Trophoblast cell (in vitro differentiated cells and primary cell): Measurements from ENCODE around the gene GPR156.

Experiments
- DNase-seq, 2 donors: peaks; one replicate each; pipeline ENCODE4 v3.0.0-alpha.2; 2016
- H2AFZ ChIP-seq: 2 replicates; pipeline ENCODE4 v1.6.1; 2013; ENCODE audit warnings: low read length, moderate library complexity, mild to moderate bottlenecking; ENCODE audit not compliant: insufficient read depth, poor library complexity
- H2AK5ac ChIP-seq: 2 replicates; pipeline ENCODE4 v1.6.1; 2013; ENCODE audit warnings: mild to moderate bottlenecking, low read length
- H2BK120ac ChIP-seq: 2 replicates; pipeline ENCODE4 v1.6.1; 2013; ENCODE audit warnings: low read length, mild to moderate bottlenecking, moderate library complexity; ENCODE audit not compliant: insufficient read depth, poor library complexity
- H2BK12ac ChIP-seq: 2 replicates; pipeline ENCODE4 v1.6.1; 2013; ENCODE audit warnings: mild to moderate bottlenecking, low read length, moderate library complexity
- H2BK5ac ChIP-seq: 2 replicates; pipeline ENCODE4 v1.6.1; 2013; ENCODE audit warnings: low read length, low read depth, moderate library complexity, mild to moderate bottlenecking; ENCODE audit not compliant: poor library complexity
- H3K14ac ChIP-seq: 2 replicates; pipeline ENCODE4 v1.6.1; 2013; ENCODE audit warnings: mild to moderate bottlenecking, low read length
- H3K18ac ChIP-seq: 2 replicates; pipeline ENCODE4 v1.6.1; 2013; ENCODE audit warnings: mild to moderate bottlenecking, low read length
- H3K23ac ChIP-seq: 2 replicates; pipeline ENCODE4 v1.6.1; 2013; ENCODE audit warnings: low read length
- H3K27ac ChIP-seq: 2 replicates; pipeline ENCODE4 v1.5.1; 2013; ENCODE audit warnings: low read depth, mild to moderate bottlenecking, inconsistent platforms, low read length, moderate library complexity
- H3K27me3 ChIP-seq: 2 replicates; pipeline ENCODE4 v1.6.1; 2013; ENCODE audit warnings: inconsistent platforms, mild to moderate bottlenecking, low read length, moderate library complexity; ENCODE audit not compliant: insufficient read depth
- H3K36me3 ChIP-seq, 2 experiments: 1 replicate in 1 of 2; 2 replicates in 1 of 2; pipeline ENCODE4 v1.6.1; 2013; ENCODE audit warnings: low read length in 2 of 2, mild to moderate bottlenecking in 2 of 2, moderate library complexity in 1 of 2; ENCODE audit not compliant: insufficient read depth in 2 of 2, control insufficient read depth in 1 of 2
- H3K4ac ChIP-seq: 2 replicates; pipeline ENCODE4 v1.6.1; 2013; ENCODE audit warnings: low read depth, mild to moderate bottlenecking, low read length, moderate library complexity
- H3K4me1 ChIP-seq, 2 experiments: 1 replicate in 1 of 2; 2 replicates in 1 of 2; pipeline ENCODE4 v1.6.1; 2013; ENCODE audit warnings: low read length in 2 of 2, mild to moderate bottlenecking in 2 of 2, moderate library complexity in 1 of 2; ENCODE audit not compliant: insufficient read depth in 2 of 2, control insufficient read depth in 1 of 2
- H3K4me2 ChIP-seq: 2 replicates; pipeline ENCODE4 v1.6.1; 2013; ENCODE audit warnings: inconsistent platforms, mild to moderate bottlenecking, low read length, moderate library complexity
- H3K4me3 ChIP-seq: 2 replicates; pipeline ENCODE4 v1.5.1; 2013; ENCODE audit warnings: mild to moderate bottlenecking, low read depth, low read length, inconsistent platforms
- H3K79me1 ChIP-seq: one replicate; pipeline ENCODE4 v1.6.1; 2013; ENCODE audit warnings: low read length
- H3K79me2 ChIP-seq: 2 replicates; pipeline ENCODE4 v1.6.1; 2013; ENCODE audit warnings: low read length, mild to moderate bottlenecking; ENCODE audit not compliant: control insufficient read depth, insufficient read depth, poor library complexity
- H3K9ac ChIP-seq: 2 replicates; pipeline ENCODE4 v1.6.1; 2013; ENCODE audit warnings: mild to moderate bottlenecking, low read length
- H3K9me3 ChIP-seq: 2 replicates; pipeline ENCODE4 v1.6.1; 2013; ENCODE audit warnings: low read depth, mild to moderate bottlenecking, control low read depth, inconsistent platforms, low read length; ENCODE audit not compliant: insufficient read depth
- H4K12ac ChIP-seq: 2 replicates; pipeline ENCODE4 v1.6.1; 2013; ENCODE audit warnings: low read depth, mild to moderate bottlenecking, low read length, moderate library complexity
- H4K8ac ChIP-seq: 2 replicates; pipeline ENCODE4 v1.6.1; 2013; ENCODE audit warnings: low read depth, mild to moderate bottlenecking, low read length, moderate library complexity
- H4K91ac ChIP-seq: one replicate; pipeline ENCODE4 v1.6.1; 2013; ENCODE audit warnings: low read depth, mild to moderate bottlenecking, low read length, moderate library complexity
- WGBS: extraction: QIAGEN DNeasy Blood & Tissue Kit; methylation state at CpG from one replicate; pipeline ENCODE4 v1.1.7; 2013; ENCODE audit warnings: missing lambda C conversion rate; ENCODE audit not compliant: insufficient read length, insufficient coverage; ENCODE audit errors: extremely low coverage; 5-methylcytosine and 5-hydroxymethylcytosine counted together

The GPR156 gene

GRCh38 chr3:120239644-120240043 is 45.4 kb downstream of the GPR156 start:
- H4K8ac ChIP-seq: no peak overlapping the region
- H3K79me1 ChIP-seq: no peaks in the 10 kb centered on the region
- H3K36me3 ChIP-seq: no peaks in the 10 kb centered on the region
- no peak overlapping the region for H2AK5ac ChIP-seq
- no peak overlapping the region for H3K23ac ChIP-seq
- H2BK120ac ChIP-seq: no peak overlapping the region
- H3K18ac ChIP-seq: no peak overlapping the region
- no peak overlapping the region for H3K4me3 ChIP-seq
- no peak overlapping the region for H3K27ac ChIP-seq
- WGBS: no CpG with 5 or more reads among the region's 2 CpGs
- no peaks in the 10 kb centered on the region for H3K9me3 ChIP-seq
- H3K14ac ChIP-seq: no peak overlapping the region
- H4K91ac ChIP-seq: no peak overlapping the region
- H3K4ac ChIP-seq: no peak overlapping the region
- H4K12ac ChIP-seq: no peak overlapping the region
- no peaks in the 10 kb centered on the region for H3K4me1 ChIP-seq
- H2BK12ac ChIP-seq: no peak overlapping the region
- H2BK5ac ChIP-seq: no peak overlapping the region
- no peaks in the 10 kb centered on the region for H3K79me2 ChIP-seq
- DNase-seq: no peak
- H2AFZ ChIP-seq: no peak overlapping the region
- no peaks in the 10 kb centered on the region for H3K27me3 ChIP-seq
- H3K9ac ChIP-seq: no peak overlapping the region
- no peak overlapping the region for H3K4me2 ChIP-seq

GRCh38 chr3:120227710-120228347 is 57.2 kb downstream of the GPR156 start:
- H3K4me2 ChIP-seq: no peak overlapping the region
- no peak overlapping the region for H3K9ac ChIP-seq
- H4K8ac ChIP-seq: no peak overlapping the region
- H2AK5ac ChIP-seq: no peak overlapping the region
- no peak overlapping the region for H4K12ac ChIP-seq
- no peak overlapping the region for H2AFZ ChIP-seq
- H3K23ac ChIP-seq: no peak overlapping the region
- no peaks in the 10 kb centered on the region for H3K79me2 ChIP-seq
- no CpG with 5 or more reads among the region's 2 CpGs for WGBS
- peak overlapping the region; percentile 17 for H3K27ac ChIP-seq
- H2BK12ac ChIP-seq: no peak overlapping the region
- peaks cover 0 to 6% of the 10 kb centered on the region in 2 experiments for H3K4me1 ChIP-seq
- DNase-seq: no peak
- no peaks in the 10 kb centered on the region for H3K36me3 ChIP-seq
- H4K91ac ChIP-seq: no peak overlapping the region
- H3K9me3 ChIP-seq: no peaks in the 10 kb centered on the region
- no peak overlapping the region for H3K14ac ChIP-seq
- H3K79me1 ChIP-seq: no peaks in the 10 kb centered on the region
- H3K4ac ChIP-seq: no peak overlapping the region
- no peaks in the 10 kb centered on the region for H3K27me3 ChIP-seq
- no peak overlapping the region for H2BK5ac ChIP-seq
- no peak overlapping the region for H2BK120ac ChIP-seq
- no peak overlapping the region for H3K4me3 ChIP-seq
- H3K18ac ChIP-seq: no peak overlapping the region

- Histone ChIP-seq H2AFZ (no peak overlapping the region), H4K12ac (no peak overlapping the region), H3K4me2 (no peak overlapping the region), H3K27ac (no peak overlapping the region), H3K4me1 (peaks cover 0 to 7% of the 10 kb centered on the region in 2 experiments), H3K18ac (no peak overlapping the region), H2BK5ac (no peak overlapping the region), H3K9me3 (no peaks in the 10 kb centered on the region), H3K4ac (no peak overlapping the region), H3K9ac (no peak overlapping the region), H2BK12ac (no peak overlapping the region), H3K4me3 (no peak overlapping the region), H3K79me1 (no peaks in the 10 kb centered on the region), H3K23ac (no peak overlapping the region), H2BK120ac (no peak overlapping the region), H3K27me3 (no peaks in the 10 kb centered on the region), H3K36me3 (no peaks in the 10 kb centered on the region), H4K91ac (no peak overlapping the region), H3K79me2 (no peaks in the 10 kb centered on the region), H4K8ac (no peak overlapping the region), H3K14ac (no peak overlapping the region), H2AK5ac (no peak overlapping the region)
- no peak for DNase-seq
- WGBS: no CpG with 5 or more reads among the region's 2 CpGs
Observed at GRCh38 chr3:120224237-120224636, 60.8 kb downstream of the GPR156 start.

GRCh38 chr3:120218981-120219380 is 66.0 kb downstream of the GPR156 start:
- Histone ChIP-seq H4K91ac (no peak overlapping the region), H2BK12ac (no peak overlapping the region), H2BK5ac (no peak overlapping the region), H3K4me2 (no peak overlapping the region), H3K23ac (no peak overlapping the region), H3K4me3 (no peak overlapping the region), H4K8ac (no peak overlapping the region), H3K27ac (no peak overlapping the region), H3K36me3 (no peaks in the 10 kb centered on the region), H3K9ac (no peak overlapping the region), H3K18ac (no peak overlapping the region), H3K79me1 (no peaks in the 10 kb centered on the region), H2AK5ac (no peak overlapping the region), H3K14ac (no peak overlapping the region), H3K4ac (no peak overlapping the region), H3K27me3 (no peaks in the 10 kb centered on the region), H2AFZ (no peak overlapping the region), H2BK120ac (no peak overlapping the region), H3K4me1 (peaks cover 3% of the 10 kb centered on the region in 2 experiments), H4K12ac (no peak overlapping the region), H3K79me2 (no peaks in the 10 kb centered on the region), H3K9me3 (no peaks in the 10 kb centered on the region)
- no peak for DNase-seq
